HG03432 (cell line): Measurements from ENCODE around the gene TOR2A.

Source experiments
- ATAC-seq: cut with Tn5 transposase; IDR thresholded peaks from one replicate; pipeline ENCODE4 v1.9.1; 2021; ENCODE audit warnings: mild to moderate bottlenecking, moderate library complexity; ENCODE audit not compliant: unreplicated experiment

TOR2A gene

DNA sequence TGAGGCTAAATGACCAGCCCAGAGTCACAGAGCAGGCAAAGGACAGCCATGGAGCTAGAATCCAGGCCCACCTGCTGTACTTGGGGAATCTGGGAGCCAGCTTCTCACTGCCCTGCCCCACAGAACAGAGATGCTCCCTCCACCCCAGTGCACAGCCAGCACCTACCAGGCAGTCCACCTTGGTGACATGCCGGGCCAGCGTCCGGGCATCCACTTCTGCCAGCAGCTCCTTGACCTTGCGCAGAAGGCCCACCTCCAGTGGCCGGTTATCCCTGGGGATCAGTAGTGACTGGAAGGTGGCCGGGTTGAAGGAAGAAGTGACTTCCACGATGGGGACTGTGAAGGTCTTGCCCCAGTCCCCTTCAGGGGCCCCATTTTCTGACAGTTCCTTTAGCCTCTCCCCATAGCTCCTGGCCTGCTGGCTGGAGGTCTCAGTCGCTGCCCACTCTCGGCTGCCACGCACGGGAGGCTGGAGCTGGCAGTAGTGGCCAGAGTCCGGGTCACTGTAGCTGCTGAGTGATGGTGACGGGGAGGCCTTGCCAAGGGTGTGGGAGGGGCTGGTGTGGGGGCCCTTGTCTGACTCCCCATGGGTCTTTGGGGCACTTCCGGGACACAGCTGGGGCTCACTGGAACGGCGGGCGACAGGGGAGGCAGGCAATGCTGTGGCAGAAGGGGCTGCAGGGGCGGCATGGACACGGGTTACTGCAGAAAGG, 9.5 kb upstream of the TOR2A start:
- no peak for ATAC-seq

DNA sequence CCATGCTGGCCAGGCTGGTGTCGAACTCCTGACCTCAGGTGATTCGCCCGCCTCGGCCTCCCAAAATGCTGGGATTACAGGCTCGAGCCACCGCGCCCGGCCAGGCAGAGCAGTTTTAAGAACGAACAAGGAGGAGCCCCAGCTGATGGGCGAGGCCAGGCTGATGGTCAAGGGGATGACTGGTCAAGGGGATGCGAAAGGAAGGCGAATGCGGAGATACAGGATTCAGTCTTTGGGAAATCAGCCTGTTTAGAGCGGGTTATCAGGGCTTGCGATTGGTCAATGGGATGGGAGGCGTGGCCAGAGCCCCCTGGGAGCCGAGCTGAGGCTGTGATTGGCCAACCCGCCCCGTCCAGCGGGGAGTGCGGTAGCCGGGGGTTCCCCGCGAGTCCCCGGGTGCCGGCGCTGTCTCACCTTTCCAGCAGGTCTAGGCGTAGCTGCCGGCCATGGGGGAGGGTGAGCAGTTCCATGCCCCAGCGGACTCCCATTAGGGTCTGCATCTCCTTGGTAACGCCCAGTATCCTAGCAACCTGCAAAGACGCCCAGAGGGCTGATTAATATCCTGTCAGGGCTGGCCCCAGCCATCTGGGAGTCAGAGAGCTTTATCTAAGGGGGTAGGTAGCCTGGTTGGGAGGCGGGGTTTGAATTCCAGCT, 7.5 kb upstream of the TOR2A start:
- no peak for ATAC-seq

DNA sequence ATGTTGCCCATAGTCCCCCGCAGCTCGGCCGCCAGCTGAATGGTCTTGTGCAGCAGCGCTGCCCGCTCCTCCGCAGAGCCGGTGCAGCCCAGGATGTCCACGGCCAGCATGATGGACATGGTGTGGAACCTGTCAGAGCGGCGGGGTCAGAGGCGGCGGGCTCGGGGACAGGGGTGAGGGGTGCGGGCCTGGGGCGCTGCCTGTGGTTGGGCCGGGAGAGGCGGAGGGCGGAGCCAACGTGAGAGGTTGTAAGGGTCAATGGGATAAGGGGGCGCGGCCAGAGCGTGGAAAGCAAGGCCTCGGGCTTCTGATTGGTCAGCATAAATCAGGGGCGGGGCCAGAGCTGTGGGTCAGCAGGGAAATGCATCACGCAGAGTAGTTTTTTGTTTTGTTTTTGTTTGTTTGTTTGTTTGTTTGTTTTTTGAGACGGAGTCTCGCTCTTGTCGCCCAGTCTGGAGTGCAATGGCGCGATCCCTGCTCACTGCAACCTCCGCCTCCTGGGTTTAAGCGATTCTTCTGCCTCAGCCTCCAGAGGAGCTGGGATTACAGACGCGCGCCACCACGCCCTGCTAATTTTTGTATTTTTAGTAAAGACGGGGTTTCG, 6.8 kb upstream of the TOR2A start:
- ATAC-seq: no peak

DNA sequence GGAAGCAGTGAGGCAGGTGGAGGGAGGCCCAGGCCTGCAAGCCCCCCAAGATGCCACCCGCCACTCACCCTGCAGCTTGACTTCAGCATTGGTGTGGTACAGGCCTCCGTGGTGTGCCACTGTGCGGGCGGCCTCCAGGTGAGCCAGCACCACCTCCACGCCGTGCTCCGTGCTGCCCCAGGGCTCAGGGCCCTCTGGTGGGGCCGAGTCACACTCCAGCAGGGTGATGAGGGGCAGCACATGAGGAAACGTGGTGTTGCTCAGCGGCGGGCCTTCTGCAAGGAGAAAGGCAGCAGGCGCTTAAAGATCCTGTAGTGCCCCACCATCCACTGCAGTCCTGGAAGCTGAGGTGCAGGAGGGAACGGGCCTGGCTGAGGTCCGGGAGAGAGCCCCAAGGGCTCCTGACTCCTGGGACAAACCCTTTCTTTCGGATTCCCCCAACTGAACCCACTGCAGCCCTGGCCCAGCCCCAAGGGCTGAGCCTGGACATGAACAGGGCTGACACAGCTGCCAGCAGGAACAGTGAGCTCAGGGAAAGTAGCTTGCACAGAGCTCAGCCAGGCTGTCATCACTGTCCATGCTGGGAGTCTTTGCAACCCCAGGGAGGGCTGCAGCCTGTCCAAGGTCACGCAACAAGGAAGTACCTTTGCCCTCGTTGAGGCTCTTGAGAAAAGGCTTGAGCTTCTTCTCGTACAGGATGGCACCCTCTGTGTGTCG, 4.7 kb upstream of the TOR2A start:
- no peak for ATAC-seq

DNA sequence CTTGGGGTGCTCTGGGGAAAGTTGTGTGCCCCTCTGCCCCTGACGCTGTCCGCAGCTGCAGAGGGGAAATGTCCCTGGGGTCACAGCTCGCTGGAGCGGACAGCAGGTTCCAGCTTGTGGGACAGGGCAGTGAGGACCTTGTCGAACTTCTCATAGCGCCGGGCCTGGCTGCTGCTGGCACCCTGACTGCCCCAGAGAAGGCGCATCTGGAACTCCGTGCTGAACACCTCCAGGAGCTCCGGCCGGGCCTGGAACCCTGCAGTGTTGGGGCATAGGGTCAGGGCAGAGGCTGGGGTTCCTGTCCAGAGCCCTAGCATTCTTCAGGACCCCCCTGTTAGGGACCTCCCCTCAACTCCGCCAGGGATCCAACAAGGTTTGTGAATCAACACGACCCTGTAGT, 3.6 kb upstream of the TOR2A start:
- no peak for ATAC-seq

DNA sequence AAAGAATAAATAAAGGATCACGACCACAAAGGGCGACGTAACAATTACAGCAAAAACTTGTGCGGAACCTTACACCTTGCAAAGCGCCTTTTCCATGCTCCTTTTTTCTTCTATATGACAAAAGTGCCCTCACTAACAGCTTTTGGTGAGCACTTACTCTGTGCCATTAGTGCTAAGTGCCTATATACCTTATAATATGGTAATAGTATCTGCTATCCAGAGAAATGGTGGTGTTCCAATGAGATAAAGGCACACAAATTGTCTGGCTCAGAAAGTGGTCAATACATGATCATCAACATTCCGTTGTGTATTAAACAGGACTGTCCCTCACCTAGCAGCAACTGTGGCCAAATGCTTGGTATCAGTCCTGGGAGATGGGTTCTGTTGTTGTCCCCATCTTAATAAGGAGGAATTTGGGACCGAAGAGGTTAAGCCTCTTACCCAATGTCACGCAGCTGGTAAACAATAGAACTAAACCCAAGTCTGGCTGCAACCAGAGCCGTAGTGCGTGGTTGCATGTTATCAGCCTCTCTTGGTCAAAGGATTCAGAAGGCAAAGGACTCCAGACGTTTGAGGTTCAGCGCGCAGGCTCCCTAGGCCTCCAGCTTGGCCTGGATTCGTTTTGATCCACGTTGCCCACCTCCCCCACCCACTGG, 564 bp upstream of the TOR2A start:
- ATAC-seq: no peak

DNA sequence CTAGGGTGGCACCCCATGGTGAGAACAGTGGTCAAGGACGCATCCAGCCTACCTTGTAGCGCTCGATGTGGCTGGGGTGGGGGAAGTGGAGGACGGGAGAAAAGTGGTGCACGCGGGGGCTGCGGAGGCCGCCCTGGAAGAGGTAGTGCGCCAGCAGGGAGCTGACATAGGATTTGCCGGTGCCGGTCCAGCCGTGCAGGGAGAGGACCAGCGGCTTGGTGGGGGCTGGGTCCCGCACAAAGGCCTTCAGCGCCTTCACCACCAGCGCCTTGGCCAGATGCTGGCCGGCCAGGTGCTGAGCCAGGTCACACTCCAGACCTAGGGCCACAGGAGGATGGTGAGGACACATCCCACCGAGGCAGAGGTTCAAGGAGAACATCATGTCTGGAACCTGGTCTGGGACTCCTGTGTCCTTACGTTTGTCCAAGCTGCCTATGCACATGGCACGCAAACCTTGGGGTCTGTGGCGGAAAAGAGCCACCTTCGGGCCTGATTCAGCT, 797 bp downstream of the TOR2A start:
- no peak for ATAC-seq

DNA sequence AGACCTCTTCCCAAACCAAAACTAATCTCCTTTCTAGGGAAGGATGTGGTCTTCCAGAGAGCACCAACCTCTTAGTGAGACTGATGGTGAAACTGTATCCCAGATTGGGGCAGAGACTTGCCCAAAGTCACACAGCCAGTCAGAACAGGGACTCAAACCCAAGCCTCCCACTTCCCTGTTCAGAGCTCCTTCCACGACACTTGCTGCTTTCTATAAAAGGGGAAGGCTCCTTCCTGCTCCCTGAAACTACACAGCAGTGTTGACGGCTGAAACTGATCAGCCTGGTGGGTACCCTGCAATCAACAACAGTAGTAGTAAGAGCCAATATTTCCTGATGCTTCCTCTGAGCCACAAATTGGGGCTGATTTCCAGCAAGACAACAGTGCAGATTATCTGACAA, 1.5 kb downstream of the TOR2A start:
- no peak for ATAC-seq

DNA sequence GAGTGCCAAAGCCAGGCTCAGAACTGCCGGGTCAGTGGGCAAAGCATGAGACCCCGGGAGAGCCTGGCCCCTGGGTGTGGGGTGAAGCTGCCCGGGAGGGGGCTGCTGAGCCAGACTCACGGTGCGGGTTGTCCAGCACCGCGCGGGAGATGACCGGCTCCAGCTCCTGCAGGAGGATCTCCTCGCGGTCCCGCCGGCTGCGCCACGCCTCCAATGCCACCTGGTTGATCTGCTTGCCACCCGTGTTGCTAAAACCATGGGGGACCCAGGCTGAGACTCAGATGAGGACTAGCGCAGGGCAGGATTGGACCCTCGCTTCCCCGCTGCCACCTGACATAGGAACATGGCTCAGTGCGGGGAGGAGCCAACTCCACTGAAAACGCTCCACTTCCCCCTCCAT, 2.6 kb downstream of the TOR2A start:
- no peak for ATAC-seq

DNA sequence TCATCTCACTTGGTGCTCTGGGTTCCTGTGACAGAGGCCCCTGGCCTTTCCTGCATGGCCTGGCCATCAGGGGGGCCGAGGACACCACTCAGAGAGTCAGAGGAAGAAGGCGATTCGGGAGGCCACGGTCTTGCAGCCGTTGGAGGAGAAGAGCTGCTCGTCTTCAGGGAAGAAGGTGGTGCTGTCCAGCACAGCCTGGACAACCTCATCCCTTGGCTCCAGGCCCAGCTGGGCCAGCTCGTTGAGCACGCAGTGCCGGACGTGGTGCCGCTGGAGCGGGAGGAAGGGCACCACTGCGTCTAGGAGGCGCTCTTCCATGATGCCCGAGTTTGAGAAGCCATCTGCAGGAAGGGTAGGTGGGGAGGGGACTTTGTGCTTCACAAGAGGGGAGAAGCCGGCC, 3.2 kb downstream of the TOR2A start:
- no peak for ATAC-seq

DNA sequence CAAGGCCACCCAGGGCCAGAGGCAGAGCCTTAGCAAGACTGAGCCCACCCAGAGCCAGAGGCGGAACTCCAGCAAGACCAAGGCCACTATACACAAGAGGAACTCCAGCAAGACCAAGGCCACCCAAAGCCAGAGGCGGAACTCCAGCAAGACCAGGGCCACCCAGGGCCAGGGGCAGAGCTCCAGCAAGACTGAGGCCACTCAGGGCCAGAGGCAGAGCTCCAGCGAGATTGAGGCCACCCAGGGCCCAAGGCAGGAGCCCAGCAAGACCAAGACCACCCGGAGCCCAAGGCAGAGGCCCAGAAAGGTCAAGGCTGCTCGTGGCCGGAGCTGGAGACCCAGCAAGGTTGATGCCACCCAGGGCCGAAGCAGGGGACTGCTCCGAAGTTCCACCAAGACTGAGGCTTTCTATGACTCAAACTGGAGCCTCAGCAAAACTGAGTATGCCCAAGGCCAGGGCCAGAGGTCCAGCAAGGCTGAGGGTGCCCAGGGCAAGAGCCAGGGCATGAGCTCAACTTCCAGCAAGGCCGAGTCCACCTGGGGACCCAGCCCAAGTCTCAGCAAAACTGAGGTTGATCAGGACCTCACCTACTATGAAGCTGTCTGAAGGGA, 4.2 kb downstream of the TOR2A start:
- no peak for ATAC-seq

DNA sequence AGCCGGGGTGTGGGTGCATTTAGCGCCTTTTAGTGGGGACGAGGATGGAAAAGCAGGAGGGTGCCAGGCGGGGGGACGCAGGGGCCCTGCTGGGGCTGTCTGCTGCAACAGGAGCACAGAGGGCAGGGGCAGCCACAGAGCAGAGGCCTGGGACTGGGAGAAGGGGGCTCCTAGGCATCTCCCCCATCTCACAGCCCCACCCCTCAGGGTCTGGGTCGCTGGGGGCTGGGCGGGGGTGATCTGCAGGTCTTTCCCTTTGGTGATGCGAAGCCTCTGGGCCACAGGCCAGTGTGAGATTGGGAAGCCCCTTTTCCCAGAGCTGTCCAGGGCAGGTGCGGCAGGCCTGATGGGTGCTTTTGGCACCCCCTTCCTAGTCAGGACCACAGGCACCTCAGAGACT, 4.8 kb downstream of the TOR2A start:
- ATAC-seq: no peak

DNA sequence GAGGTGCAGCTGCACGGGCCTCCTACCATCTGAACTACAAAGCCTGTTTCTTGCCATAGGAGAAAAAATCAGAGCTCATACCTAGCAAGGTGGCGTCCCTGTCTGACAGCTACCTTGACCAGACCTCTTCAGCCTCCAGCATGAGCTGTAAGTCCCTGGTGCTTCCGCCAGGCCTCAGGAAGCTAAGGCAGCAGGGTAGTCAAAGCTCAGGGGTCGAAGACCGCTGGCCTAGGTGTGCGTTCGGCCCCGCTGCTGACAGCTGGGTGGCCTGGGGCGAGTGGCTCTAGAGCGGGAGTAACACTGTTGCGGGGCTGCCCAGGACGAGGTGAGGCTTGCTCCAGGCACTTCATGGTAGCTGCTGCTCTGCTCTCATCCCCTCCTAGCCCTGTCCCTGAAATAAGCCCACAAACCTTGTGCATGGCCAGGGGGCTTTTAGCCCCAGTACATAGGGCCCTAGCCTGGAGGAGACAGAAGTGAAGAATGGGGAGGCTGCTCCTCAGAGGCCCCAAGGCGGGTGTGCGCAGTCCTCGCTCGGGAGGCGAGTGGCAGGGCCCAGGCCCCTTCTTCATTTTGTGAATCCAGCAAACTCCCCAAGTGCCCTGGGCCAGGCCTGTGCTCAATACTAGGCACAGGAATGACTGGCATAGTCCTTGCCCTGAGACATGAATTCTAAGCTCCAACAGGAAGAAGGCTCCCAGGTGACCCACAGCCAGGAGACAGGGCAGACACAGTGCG, 5.4 kb downstream of the TOR2A start:
- no peak for ATAC-seq

DNA sequence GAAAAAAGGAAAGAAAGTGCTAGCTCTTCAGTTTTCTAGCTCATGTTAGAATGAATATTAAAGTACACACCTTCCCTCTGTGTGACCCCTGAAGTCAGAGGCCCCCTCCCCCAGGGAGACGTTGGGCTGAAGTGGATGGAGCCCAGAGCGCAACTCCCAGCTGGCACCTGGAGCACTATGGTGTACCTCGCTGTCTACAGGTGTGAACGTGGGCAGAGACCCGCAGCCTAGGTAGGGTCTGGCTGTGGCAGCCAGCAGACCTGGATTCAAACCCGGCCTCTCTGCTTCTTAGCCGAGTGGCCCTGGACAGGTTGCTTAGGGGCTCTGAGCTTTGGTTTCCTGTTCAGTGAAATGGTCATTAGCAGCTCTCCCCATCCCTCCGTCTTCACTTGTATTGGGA, 6.3 kb downstream of the TOR2A start:
- ATAC-seq: no peak

DNA sequence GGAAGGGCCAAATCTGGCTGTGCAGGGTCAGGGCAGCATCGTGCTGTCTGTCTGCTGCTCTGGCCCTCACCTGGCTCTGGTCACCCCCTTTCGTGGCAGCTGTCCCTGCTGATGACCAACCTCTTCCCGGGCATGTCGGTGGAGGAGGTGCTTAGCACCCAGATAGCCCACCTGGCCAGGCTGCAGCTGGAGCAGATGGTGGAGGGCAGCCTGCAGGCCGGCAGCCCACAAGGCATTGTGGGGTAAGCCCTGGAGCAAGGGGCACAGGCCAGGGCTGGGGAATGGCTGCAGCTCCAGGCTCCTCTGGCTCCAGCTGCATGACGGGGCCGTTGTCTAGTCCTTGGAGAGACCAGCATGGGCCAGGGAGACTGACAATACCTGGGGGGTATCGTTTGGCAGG, 8.2 kb downstream of the TOR2A start:
- no peak for ATAC-seq

DNA sequence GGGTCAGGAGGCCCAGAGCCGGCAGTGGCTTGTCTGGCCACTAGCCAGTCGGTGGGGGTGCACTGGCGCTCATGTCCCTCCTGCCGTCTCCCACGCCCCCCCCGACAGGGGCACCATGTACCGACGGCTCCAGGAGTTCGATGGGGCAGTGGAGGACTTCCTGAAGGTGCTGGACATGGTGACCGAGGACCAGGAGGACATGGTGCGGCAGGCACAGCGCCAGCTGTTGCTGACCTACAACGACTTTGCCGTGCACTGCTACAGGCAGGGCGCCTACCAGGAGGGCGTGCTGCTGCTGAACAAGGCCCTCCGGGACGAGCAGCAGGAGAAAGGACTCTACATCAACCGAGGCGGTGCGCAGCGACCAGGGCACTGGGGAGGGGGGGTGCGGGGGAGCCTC, 11.1 kb downstream of the TOR2A start:
- no peak for ATAC-seq

DNA sequence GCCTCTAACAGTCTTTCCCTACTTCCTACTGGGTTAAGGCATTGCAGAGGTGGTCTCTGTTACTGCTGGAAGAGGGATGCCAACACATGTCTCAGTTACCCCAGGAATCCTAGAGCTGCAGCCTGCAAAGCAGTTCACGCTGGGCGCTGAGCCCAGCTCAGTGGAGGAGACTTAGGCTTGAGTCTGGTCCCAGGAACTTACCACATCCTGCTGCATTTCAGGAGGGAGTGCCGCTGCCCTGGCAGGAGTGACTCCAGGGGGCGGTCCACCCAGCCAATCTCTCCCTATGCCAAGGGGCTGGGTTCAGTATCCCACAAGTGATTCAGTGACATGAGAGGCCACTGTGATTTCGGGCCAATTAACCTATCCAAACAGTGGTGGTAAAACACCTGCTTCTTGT, 11.7 kb downstream of the TOR2A start:
- no peak for ATAC-seq

DNA sequence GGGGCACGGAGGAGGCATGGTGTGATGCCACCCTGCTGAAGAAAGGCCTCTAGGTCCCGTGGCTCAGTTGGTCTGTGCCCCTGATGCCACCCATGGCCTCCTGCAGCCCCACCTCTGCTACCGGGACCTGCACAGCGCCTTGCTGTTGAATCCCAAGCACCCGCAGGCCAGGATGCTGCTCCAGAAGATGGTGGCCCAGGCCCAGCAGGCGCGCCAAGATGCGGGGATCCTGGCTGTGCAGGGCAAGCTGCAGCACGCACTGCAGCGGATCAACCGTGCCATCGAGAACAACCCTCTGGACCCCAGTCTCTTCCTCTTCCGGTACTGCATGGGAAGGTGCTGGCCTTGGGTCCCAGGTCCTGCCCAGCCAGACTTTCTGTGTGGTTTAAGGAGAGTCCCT, 12.1 kb downstream of the TOR2A start:
- ATAC-seq: no peak

DNA sequence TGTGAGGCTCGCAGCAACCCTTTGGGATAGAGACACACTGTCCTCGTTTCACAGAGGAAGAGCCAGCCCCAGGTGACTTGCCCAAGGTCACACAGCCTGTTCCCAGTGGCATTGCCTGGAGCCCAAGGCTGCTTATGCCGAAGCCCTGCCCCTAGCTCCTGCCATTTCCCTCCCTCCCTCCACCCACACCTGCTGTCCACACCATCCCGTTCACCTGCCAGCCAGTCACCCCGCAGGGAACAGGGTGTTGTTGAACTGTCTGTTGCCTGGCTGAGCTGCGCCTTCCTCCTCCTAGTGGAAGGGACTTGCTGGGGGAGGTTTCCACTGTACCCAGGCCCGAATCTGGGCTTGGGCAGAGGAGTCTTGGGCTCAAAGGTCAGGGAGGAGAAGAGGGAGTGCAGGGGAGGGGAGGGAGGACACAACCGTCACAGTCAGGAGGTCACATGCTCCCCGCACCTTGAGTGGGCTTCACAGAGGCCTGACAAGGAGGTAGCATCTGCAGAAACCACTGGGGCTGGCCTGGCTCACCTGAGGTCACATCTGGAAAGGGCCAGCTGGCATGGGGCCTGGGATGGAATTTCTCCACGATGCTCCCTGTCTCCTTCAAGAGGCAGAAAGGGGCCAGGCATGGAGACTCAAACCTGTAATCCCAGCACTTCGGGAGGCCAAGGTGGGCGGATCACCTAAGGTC, 12.9 kb downstream of the TOR2A start:
- ATAC-seq: no peak
